Hepatocyte (in vitro differentiated cells): ENCODE results near the gene ARHGAP15. TPM values are rescaled to one million over a fixed set of nuclear protein-coding genes. Genes with fewer than 3 reads are reported as not detected.

Experiments used
- DNase-seq: peaks from one replicate; pipeline ENCODE4 v3.0.0-alpha.2; 2016; ENCODE audit warnings: low spot score
- H2AFZ ChIP-seq: fragments of 200-600 bp; sonication (generic); 2 replicates; pipeline ENCODE4 v1.6.0; 2016; ENCODE audit warnings: antibody characterized with exemption, mild to moderate bottlenecking
- H3K27ac ChIP-seq: fragments of 200-600 bp; sonication (generic); 2 replicates; pipeline ENCODE4 v1.5.1; 2016; ENCODE audit warnings: mild to moderate bottlenecking
- H3K27me3 ChIP-seq: fragments of 200-600 bp; sonication (generic); 2 replicates; pipeline ENCODE4 v1.6.1; 2016
- H3K36me3 ChIP-seq: fragments of 200-600 bp; sonication (generic); replicated peaks from 2 replicates; pipeline ENCODE4 v1.5.1; 2016; ENCODE audit warnings: low read depth; ENCODE audit not compliant: insufficient read depth
- H3K4me1 ChIP-seq: fragments of 200-600 bp; sonication (generic); 2 replicates; pipeline ENCODE4 v1.5.1; 2016; ENCODE audit warnings: mild to moderate bottlenecking, moderate library complexity; ENCODE audit not compliant: insufficient read depth
- H3K4me2 ChIP-seq: fragments of 200-600 bp; sonication (generic); 2 replicates; pipeline ENCODE4 v1.6.0; 2016
- H3K4me3 ChIP-seq: fragments of 200-600 bp; sonication (generic); 2 replicates; pipeline ENCODE4 v1.5.1; 2016; ENCODE audit warnings: mild to moderate bottlenecking
- H3K79me2 ChIP-seq: fragments of 200-600 bp; sonication (generic); 2 replicates; pipeline ENCODE4 v1.6.0; 2017; ENCODE audit warnings: mild to moderate bottlenecking
- H3K9me2 ChIP-seq: fragments of 200-600 bp; sonication (generic); replicated peaks from 2 replicates; pipeline ENCODE4 v1.6.0; 2017; ENCODE audit warnings: mild to moderate bottlenecking; ENCODE audit not compliant: insufficient read depth
- H3K9me3 ChIP-seq: fragments of 200-600 bp; sonication (generic); 2 replicates; pipeline ENCODE4 v1.5.1; 2016; ENCODE audit warnings: low read depth, mild to moderate bottlenecking
- H4K20me1 ChIP-seq: fragments of 200-600 bp; sonication (generic); 2 replicates; pipeline ENCODE4 v1.6.0; 2016; ENCODE audit warnings: mild to moderate bottlenecking; ENCODE audit not compliant: insufficient read depth, poor library complexity, severe bottlenecking
- CTCF ChIP-seq: fragments of 200-600 bp; sonication (generic); IDR thresholded peaks from 2 replicates; pipeline ENCODE4 v1.5.1; 2016; ENCODE audit warnings: antibody characterized with exemption, mild to moderate bottlenecking; ENCODE audit not compliant: poor library complexity
- EZH2 ChIP-seq: fragments of 200-600 bp; sonication (generic); IDR thresholded peaks from 2 replicates; pipeline ENCODE4 v1.6.1; 2016; ENCODE audit warnings: antibody characterized with exemption, mild to moderate bottlenecking, borderline replicate concordance
- EZH2phosphoT487 ChIP-seq: fragments of 200-600 bp; sonication (generic); IDR thresholded peaks from one replicate; pipeline ENCODE4 v1.6.1; 2018; ENCODE audit warnings: antibody characterized with exemption, mild to moderate bottlenecking, low read depth, moderate library complexity; ENCODE audit not compliant: unreplicated experiment, severe bottlenecking
- WGBS: methylation state at CpG from one replicate; pipeline ENCODE4 v1.1.6; 2016; ENCODE audit warnings: low lambda C conversion rate; ENCODE audit errors: missing lambda C conversion rate; 5-methylcytosine and 5-hydroxymethylcytosine counted together
- polyA plus RNA-seq: library from polyadenylated mRNA; unstranded; fragments of >200 nt; fragmentation: Nextera tagmentation; extraction: Ambion mirVana; gene quantifications from 2 replicates; pipeline ENCODE4 v1.2.1, GENCODE V29; 2016
- total RNA-seq: library from RNA; depleted of rRNA; stranded (reverse); fragments of >200 nt; gene quantifications from 2 replicates; pipeline ENCODE4 v1.2.3, GENCODE V29; 2014

Gene ARHGAP15
- total and polyA plus RNA-seq, 2 experiments from 2014 or later = 0.17 TPM; not detected in 1

GRCh38 chr2:143121079-143121478 lies 8.1 kb upstream of the ARHGAP15 start:
- no peak for TF ChIP-seq EZH2phosphoT487
- no peak for TF ChIP-seq CTCF
- TF ChIP-seq EZH2 = no peak
- Histone ChIP-seq H3K9me3 (no peaks in the 10 kb centered on the region), H4K20me1 (no peaks in the 10 kb centered on the region), H3K4me3 (no peak overlapping the region), H3K36me3 (no peaks in the 10 kb centered on the region), H3K79me2 (no peaks in the 10 kb centered on the region), H3K9me2 (no peaks in the 10 kb centered on the region), H3K27me3 (no peaks in the 10 kb centered on the region), H2AFZ (no peak overlapping the region), H3K27ac (no peak overlapping the region), H3K4me2 (no peak overlapping the region), H3K4me1 (no peaks in the 10 kb centered on the region)
- 88% methylated on average over 1 of the region's 1 CpG for WGBS
- no peak for DNase-seq

GRCh38 chr2:143121957-143122356 lies 7.3 kb upstream of the ARHGAP15 start:
- Histone ChIP-seq H4K20me1 (no peaks in the 10 kb centered on the region), H3K9me2 (no peaks in the 10 kb centered on the region), H3K79me2 (no peaks in the 10 kb centered on the region), H3K36me3 (no peaks in the 10 kb centered on the region), H3K4me2 (no peak overlapping the region), H3K4me3 (no peak overlapping the region), H2AFZ (no peak overlapping the region), H3K27ac (no peak overlapping the region), H3K4me1 (no peaks in the 10 kb centered on the region), H3K27me3 (no peaks in the 10 kb centered on the region), H3K9me3 (no peaks in the 10 kb centered on the region)
- no peak for TF ChIP-seq EZH2
- no peak for TF ChIP-seq CTCF
- TF ChIP-seq EZH2phosphoT487 = no peak
- 98% methylated on average over 2 of the region's 2 CpGs for WGBS
- DNase-seq = no peak

GRCh38 chr2:143123911-143124310 lies 5.3 kb upstream of the ARHGAP15 start:
- H3K36me3 ChIP-seq = no peaks in the 10 kb centered on the region
- no peaks in the 10 kb centered on the region for H3K4me1 ChIP-seq
- WGBS = 49% methylated on average over 4 of the region's 4 CpGs
- H3K9me3 ChIP-seq = no peaks in the 10 kb centered on the region
- no peak for TF ChIP-seq EZH2
- TF ChIP-seq EZH2phosphoT487 = no peak
- H3K79me2 ChIP-seq = no peaks in the 10 kb centered on the region
- H3K9me2 ChIP-seq = no peaks in the 10 kb centered on the region
- H3K27ac ChIP-seq = no peak overlapping the region
- no peaks in the 10 kb centered on the region for H4K20me1 ChIP-seq
- no peak overlapping the region for H3K4me3 ChIP-seq
- no peak overlapping the region for H3K4me2 ChIP-seq
- H2AFZ ChIP-seq = no peak overlapping the region
- H3K27me3 ChIP-seq = no peaks in the 10 kb centered on the region
- no peak for DNase-seq

- Histone ChIP-seq H3K4me1 (no peaks in the 10 kb centered on the region), H3K9me3 (no peaks in the 10 kb centered on the region), H3K27me3 (no peaks in the 10 kb centered on the region), H2AFZ (no peak overlapping the region), H3K9me2 (no peaks in the 10 kb centered on the region), H4K20me1 (no peaks in the 10 kb centered on the region), H3K79me2 (no peaks in the 10 kb centered on the region), H3K4me2 (no peak overlapping the region), H3K36me3 (no peaks in the 10 kb centered on the region), H3K27ac (no peak overlapping the region), H3K4me3 (no peak overlapping the region)
- no peak for DNase-seq
- whole genome bisulfite sequencing = 86% methylated on average over 2 of the region's 2 CpGs
- no peak for TF ChIP-seq CTCF
- TF ChIP-seq EZH2 = no peak
- no peak for TF ChIP-seq EZH2phosphoT487
These were observed 4.8 kb upstream of the ARHGAP15 start for GRCh38 chr2:143124445-143124844.
